GM19395 (cell line): Measurements from ENCODE around the gene RALB.
A peak's percentile ranks its signal among the peaks of the same experiment; 100 is the strongest.
"Not testable (repeated sequence)": the region's sequence is repeated elsewhere in the genome, so short reads cannot be mapped to it uniquely, and the experiment has no call there.

Experiments
- ATAC-seq: cut with Tn5 transposase; IDR thresholded peaks from one replicate; pipeline ENCODE4 v1.9.1; 2021; ENCODE audit warnings: mild to moderate bottlenecking, moderate library complexity; ENCODE audit not compliant: unreplicated experiment

The RALB gene

GRCh38 chr2:120241684-120242083 lies 11.0 kb upstream of the RALB start:
- ATAC-seq, result no peak

DNA sequence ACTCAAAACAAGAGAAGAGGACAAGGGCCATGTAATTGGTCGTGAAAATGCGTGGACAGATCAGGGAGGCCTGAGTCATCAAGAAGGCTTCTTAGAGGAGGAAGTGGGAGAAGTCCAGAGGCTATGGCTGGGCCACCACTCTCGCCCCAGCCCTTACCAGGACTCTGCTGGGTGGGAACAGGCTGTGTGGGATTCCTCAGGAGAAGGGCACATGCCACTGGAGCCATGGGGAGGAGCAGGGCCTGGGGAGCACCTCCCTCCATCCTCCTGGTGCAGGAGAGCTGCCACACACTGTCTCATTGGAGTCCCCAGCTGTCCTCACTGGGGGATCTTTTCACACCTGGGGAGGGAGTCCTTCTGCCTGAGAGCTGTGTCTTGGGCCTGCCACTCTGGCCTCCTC lies 9.4 kb upstream of the RALB start:
- no peak for ATAC-seq

DNA sequence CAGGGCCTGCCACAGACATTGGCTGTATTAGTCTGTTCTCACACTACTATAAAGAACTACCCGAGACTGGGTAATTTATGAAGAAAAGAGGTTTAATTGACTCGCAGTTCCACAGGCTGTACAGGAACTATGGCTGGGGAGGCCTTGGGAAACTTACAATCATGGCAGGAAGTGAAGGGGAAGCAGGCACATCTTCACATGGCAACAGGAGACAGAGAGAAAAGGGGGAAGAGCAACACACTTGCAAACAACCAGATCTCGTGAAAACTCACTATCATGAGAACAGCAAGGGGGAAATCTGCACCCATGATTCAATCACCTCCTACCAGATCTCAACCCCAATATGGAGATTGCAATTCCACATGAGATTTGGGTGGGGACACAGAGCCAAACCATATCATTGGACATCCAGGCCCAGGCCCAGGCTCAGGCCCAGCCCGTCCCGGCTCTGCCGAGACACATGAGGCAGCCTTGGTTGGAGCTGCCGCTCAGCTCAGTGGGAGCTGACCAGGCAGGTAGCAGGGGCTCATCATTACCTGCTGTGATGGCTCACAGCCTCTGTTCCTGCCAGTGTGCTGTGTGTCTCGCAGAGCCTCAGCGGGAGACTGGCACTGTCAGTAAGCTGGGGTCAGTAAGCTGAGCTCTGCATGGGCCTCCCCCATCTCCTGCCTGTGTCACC lies 8.6 kb upstream of the RALB start:
- no peak for ATAC-seq

- no peak for ATAC-seq
Observed at GRCh38 chr2:120244656-120245519, 7.8 kb upstream of the RALB start.

- ATAC-seq, result no peak
Observed at GRCh38 chr2:120245520-120246332, 6.9 kb upstream of the RALB start.

DNA sequence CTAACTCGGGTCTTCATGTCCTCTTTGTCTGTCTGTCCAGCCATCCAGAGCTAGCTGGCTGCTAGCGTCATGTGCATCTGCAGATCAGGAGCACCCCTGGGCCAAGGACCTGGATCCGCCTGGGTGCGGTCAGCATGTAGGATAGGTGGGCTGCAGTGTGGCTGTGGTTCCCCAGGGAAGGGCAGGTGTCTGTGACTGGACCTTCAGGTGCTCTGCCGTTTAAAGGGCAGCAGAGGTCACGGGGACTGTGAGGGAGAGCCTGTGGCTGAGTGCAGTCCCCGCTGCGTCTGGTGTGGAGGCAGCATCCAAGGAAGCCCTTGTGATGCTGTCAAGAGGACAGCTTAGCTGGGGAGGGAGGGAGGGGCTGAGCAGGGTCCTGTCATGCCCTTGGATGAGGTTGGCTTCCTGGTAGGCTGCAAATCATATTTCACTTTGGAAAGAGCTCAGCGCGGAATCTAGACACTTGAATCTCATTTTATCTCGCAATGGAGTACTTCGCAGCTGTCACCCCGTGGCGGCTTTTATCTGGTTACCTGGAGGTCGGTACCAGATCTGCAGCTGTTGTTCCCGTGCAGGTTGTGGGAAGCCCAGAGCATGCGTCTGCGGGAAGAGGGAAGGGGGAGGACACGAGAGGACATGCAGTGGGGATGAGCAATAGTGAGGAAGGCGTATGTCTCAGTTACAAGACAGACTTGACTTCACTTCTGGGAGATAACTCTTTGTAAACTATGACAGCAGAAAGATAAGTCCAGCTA lies 5.9 kb upstream of the RALB start:
- no peak for ATAC-seq

DNA sequence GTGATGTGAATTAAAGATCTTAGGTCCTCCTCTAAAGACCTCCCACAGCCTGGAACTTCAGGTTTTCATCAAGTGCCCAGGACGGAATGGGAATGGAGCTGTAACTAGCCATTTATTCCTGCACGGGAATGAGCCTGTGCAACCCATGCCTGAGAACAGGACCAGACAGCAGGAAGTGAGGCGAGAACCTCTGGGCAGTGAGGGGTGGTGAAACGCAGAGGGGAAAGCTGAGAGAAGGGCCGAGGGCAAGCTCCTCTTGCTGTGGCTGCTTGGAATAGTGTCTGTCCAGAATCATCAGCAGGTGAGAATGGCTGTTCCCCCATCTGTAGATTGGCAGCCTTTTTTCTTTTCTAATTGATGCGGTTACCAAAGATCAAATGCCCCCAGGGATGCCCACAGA lies 4.8 kb upstream of the RALB start:
- ATAC-seq, result no peak

- ATAC-seq, result no peak
Observed at GRCh38 chr2:120250640-120251039, 2.0 kb upstream of the RALB start.

DNA sequence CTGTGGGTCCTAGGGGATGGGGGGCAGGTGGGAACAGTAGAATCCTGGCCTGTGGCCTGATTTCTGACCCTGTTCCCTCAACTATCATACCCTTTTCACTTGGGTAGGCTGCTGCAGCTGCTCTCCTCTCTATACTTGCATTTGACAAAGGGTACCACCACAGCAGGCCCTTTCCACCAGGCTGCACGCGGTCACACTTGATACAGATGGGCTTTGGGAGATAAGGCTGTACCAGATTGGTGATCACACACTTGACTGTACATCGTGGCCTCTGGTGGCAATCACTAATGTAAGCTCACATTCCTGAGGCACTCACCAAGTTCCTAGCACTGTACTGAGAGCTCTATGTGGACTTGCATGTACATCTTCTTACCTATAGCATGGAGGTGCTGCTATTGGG lies 1.6 kb upstream of the RALB start:
- ATAC-seq, result no peak

DNA sequence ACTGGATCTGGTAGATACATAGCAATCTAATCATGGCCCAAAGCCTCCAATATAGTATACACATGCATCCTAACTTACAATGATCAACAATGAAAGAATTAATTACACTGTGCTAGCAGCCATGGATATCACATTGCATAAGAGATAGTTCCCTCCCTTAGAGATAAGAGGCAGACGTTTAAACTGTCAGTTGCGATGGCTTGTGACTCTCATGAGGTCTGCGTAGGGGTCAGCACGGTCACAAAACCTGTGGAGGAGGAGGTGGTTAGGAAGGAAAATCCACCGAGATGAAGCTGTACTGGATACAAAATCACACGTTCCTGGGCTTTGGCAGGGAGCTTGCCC lies 800 bp upstream of the RALB start:
- no peak for ATAC-seq

GRCh38 chr2:120253021-120253882 lies 600 bp downstream of the RALB start:
- ATAC-seq, result peak; percentile 30

GRCh38 chr2:120254178-120254577 lies 1.5 kb downstream of the RALB start:
- ATAC-seq, result no peak

DNA sequence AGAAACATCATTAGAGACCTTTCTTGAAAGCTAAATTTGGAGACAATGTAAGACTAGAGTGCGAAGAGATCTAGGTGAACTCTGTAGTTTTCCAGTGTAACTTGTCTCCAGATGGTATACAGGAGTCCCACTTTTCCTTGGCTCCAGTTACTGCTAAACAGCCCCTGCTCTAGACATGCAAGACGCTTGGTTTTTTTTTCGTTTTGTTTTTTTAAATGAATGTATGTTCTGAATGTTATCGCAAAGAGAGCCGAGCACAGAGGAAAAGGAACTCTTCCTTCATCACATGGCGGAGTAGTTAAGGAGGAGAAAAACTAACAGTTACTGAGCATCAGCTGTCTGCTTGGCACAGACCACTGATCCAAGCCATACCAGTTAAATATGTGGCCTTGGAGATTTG lies 2.4 kb downstream of the RALB start:
- no peak for ATAC-seq

DNA sequence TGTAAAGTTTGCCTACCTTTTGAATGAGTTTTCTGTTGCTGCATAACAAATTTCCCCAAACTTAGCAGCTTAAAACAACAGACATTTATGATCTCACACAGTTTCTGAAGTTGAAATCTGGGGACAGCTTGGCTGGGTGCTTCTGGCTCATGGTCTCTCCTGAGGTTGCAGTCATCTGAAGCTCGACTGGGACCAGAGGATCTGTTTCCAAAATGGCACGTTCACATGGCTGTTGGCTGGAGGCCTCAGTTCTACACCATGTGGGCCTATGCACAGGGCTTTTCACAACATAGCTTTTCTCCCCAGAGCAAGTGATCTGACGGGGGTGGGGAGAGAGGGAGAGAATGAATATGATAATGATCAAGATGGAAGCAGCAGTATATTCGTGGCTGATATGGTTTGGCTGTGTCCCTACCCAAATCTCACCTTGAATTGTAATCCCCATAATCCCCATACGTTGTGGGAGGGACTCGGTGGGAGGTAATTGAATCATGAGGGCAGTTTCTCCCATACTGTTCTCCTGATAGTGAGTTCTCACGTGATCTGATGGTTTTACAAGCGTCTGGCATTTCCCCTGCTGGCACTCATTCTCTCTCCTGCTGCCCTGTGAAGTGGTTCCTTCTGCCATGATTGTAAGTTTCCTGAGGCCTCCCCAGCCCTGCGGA lies 3.5 kb downstream of the RALB start:
- no peak for ATAC-seq

GRCh38 chr2:120256651-120257000 lies 4.0 kb downstream of the RALB start:
- no peak for ATAC-seq

- ATAC-seq, result no peak
Observed at GRCh38 chr2:120257522-120257921, 4.9 kb downstream of the RALB start.

DNA sequence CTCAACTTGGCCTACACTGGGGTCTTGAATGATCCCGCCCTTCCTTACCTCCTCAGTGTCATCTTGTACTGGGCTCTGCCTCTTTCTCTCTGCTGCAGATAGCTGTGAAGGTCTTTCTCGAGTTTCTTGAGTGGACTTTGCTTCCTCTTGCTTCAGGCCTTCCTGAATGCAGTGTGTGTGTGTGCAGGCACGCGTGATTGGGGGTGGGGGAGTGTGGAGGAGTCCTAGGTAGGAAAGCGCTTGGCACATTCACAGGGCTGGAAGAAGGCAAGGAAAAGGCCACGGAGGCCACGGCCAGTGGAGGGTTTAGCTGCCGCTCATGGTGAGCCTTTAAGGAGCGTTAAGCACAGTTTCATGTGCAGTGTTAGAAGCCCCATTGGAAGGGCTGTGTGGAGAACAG lies 5.5 kb downstream of the RALB start:
- ATAC-seq, result no peak

DNA sequence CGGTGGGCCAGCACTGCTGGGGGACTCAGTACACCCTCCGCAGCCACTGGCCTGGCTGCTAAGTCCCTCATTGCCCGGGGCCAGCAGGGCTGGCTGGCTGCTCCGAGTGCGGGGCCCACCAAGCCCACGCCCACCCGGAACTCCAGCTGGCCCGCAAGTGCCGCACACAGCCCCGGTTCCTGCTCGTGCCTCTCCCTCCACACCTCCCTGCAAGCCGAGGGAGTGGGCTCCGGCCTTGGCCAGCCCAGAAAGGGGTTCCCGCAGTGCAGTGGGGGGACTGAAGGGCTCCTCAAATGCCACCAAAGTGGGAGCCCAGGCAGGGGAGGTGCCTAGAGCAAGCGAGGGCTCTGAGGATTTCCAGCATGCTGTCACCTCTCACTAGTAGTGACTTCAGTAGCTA lies 7.3 kb downstream of the RALB start:
- not testable (repeated sequence) for ATAC-seq

DNA sequence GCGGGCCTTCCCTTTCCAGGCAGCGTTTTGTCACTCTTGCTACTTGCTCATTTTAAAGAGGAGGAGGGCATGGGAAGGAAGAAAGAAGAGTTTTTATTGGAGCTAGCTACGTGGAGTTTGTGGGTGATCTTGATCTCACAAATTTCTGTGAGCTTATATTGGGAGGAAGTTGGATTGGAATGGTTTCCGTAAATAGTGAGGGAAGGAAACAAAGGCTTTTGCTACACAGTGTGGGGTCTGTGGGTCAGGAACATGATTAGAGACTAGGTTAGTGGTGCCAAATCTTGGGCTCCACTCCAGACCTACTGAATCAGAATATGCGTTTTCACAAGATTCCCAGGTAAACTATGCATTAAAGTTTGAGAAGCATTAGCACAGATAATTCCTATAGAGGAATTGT lies 8.1 kb downstream of the RALB start:
- no peak for ATAC-seq
